ENCODE results near the gene FAM174C. TPM values are rescaled to one million over a fixed set of nuclear protein-coding genes. Genes with fewer than 3 reads are reported as not detected.
"Not testable (repeated sequence)": the region's sequence is repeated elsewhere in the genome, so short reads cannot be mapped to it uniquely, and the experiment has no call there.

FAM174C gene
- total RNA-seq, 1 experiment from 2014 or later = 59.4 TPM

- TF ChIP-seq, protein P1, sequence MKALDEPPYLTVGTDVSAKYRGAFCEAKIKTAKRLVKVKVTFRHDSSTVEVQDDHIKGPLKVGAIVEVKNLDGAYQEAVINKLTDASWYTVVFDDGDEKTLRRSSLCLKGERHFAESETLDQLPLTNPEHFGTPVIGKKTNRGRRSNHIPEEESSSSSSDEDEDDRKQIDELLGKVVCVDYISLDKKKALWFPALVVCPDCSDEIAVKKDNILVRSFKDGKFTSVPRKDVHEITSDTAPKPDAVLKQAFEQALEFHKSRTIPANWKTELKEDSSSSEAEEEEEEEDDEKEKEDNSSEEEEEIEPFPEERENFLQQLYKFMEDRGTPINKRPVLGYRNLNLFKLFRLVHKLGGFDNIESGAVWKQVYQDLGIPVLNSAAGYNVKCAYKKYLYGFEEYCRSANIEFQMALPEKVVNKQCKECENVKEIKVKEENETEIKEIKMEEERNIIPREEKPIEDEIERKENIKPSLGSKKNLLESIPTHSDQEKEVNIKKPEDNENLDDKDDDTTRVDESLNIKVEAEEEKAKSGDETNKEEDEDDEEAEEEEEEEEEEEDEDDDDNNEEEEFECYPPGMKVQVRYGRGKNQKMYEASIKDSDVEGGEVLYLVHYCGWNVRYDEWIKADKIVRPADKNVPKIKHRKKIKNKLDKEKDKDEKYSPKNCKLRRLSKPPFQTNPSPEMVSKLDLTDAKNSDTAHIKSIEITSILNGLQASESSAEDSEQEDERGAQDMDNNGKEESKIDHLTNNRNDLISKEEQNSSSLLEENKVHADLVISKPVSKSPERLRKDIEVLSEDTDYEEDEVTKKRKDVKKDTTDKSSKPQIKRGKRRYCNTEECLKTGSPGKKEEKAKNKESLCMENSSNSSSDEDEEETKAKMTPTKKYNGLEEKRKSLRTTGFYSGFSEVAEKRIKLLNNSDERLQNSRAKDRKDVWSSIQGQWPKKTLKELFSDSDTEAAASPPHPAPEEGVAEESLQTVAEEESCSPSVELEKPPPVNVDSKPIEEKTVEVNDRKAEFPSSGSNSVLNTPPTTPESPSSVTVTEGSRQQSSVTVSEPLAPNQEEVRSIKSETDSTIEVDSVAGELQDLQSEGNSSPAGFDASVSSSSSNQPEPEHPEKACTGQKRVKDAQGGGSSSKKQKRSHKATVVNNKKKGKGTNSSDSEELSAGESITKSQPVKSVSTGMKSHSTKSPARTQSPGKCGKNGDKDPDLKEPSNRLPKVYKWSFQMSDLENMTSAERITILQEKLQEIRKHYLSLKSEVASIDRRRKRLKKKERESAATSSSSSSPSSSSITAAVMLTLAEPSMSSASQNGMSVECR (CRISPR knock-in tag; IDR thresholded peaks at IDR 0.05; ENCODE audit: borderline replicate concordance) = 0 out of 2 replicates have a peak, but pooled peaks have one; percentile 62
- TF ChIP-seq PRRX2 (CRISPR knock-in tag; IDR thresholded peaks at IDR 0.05) = no peak
Measured at GRCh38 chr19:1243768-1244692, 31.3 kb upstream of the FAM174C start (continued).

DNA sequence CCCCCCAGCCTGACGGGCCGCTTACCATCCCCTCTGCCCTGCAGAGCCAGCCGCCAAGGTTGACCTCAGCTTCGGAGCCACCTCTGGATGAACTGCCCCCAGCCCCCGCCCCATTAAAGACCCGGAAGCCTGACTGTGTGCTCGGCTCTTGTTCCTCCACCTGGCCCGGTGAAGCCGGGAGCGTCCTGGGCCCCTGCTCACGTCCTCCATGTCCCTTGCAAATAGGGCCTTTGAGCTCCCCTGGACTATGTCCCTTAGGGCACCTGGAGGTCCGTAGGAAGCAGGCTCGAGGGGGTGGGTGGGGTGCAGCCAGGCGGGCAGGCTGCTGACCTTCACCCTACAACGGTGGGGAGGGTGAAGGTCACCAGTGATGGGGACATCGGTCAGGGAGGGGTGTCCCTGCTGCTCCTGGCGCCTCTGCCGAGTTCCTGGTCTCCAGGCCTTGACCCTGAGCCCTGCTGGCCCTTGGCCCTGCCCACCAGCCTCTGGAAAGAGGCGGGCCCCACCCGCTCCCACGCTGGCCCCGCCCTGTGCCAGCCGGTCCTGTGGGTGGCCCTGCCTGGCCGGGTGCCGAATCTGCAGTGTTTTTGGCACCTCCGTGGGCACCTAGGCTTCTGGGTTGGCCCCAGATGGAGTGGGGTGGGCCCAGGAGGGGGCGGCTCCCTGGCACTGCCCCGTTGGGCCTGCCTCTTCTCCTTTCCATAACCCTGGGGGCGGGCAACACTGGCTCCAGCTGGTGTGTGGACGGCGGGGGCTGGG, 30.5 kb upstream of the FAM174C start:
- H3K4me1 Mint-ChIP-seq = peaks cover 14% of the 10 kb centered on the region
- H3K27ac Mint-ChIP-seq = peak overlapping the region; percentile 80; the same call in 1 of the 2 replicates
- no peaks in the 10 kb centered on the region for H3K36me3 Mint-ChIP-seq
- no peaks in the 10 kb centered on the region for H3K9me3 Mint-ChIP-seq
- peaks cover 4% of the 10 kb centered on the region; the same call in 1 of the 2 replicates for H3K27me3 Mint-ChIP-seq (ENCODE audit: low read depth)
- ChIA-PET CTCF (interaction anchor here (0.5 to 9.7 kb wide), 78 partner anchors 8 to 995 kb away, joined by 3 to 648 read pairs (median 4); partner anchors contain the start of genes ARHGAP45, CIRBP, FAM174C and NDUFS7), POLR2A (interaction anchor here (0.5 to 3.4 kb wide), 11 partner anchors 8 to 779 kb away, joined by 3 to 37 read pairs (median 4); partner anchors contain the start of gene CIRBP)
- DNase-seq (ENCODE audit: low spot score) = no peak
- ATAC-seq = no peak
- H3K4me3 Mint-ChIP-seq = no peak overlapping the region
- no peak for TF ChIP-seq KAT7 (CRISPR knock-in tag; IDR thresholded peaks at IDR 0.05; ENCODE audit: borderline replicate concordance)
- TF ChIP-seq, protein P2, sequence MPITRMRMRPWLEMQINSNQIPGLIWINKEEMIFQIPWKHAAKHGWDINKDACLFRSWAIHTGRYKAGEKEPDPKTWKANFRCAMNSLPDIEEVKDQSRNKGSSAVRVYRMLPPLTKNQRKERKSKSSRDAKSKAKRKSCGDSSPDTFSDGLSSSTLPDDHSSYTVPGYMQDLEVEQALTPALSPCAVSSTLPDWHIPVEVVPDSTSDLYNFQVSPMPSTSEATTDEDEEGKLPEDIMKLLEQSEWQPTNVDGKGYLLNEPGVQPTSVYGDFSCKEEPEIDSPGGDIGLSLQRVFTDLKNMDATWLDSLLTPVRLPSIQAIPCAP (CRISPR knock-in tag; IDR thresholded peaks at IDR 0.05) = no peak
- peak; percentile 40; the same call in 1 of the 2 replicates for TF ChIP-seq GABPB1 (CRISPR knock-in tag; IDR thresholded peaks at IDR 0.05)
- TF ChIP-seq, protein P3, sequence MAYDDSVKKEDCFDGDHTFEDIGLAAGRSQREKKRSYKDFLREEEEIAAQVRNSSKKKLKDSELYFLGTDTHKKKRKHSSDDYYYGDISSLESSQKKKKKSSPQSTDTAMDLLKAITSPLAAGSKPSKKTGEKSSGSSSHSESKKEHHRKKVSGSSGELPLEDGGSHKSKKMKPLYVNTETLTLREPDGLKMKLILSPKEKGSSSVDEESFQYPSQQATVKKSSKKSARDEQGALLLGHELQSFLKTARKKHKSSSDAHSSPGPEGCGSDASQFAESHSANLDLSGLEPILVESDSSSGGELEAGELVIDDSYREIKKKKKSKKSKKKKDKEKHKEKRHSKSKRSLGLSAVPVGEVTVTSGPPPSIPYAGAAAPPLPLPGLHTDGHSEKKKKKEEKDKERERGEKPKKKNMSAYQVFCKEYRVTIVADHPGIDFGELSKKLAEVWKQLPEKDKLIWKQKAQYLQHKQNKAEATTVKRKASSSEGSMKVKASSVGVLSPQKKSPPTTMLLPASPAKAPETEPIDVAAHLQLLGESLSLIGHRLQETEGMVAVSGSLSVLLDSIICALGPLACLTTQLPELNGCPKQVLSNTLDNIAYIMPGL (CRISPR knock-in tag; IDR thresholded peaks at IDR 0.05) = no peak

DNA sequence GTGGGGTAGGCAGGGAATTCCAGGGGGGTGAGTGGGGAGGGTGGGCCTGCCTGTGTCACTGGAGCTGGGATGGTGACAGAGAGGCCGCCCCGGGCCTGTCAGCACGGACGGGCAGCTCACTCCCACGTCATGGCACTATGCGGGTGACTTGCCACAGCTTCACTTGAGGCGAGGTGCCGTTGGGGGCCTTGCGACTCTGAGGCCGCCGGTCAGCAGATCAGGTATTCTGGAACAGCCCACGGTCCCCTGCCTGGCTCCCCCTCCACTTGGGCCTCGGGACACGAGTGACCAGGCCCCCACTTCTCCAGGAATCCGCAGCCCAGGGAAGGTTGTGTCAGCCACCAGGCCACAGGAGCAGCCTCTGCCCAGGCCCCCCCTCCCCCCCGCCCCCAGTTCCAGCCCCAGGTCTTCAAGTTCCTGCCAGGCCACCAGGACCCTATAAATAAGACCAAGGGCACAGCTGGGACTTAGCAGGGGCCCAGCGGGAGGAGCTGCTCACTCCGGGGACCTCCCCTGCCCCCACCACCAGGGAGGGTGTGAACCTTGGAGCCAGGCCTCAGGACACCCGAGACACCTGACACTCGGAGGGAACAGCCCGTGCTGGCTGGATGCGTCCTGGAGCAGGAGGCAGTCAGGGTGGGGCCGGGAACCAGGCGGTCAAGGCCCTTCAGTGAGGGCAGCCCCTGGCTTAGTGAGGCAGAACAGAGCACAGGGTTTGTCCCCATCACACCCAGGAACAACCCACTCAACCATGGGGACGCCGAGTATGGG, 29.7 kb upstream of the FAM174C start:
- ChIA-PET POLR2A (interaction anchor here (3.3 to 3.4 kb wide), 2 partner anchors 20 to 24 kb away, joined by 37 read pairs; partner anchors contain the start of gene CIRBP), CTCF (interaction anchor here (0.6 to 9.7 kb wide), 6 partner anchors 16 to 261 kb away, joined by 3 to 648 read pairs (median 20); partner anchors contain the start of genes CIRBP, FAM174C and WDR18)
- TF ChIP-seq ESRRA (CRISPR knock-in tag; IDR thresholded peaks at IDR 0.05; ENCODE audit: borderline replicate concordance) (no peak), ZNF423 (CRISPR knock-in tag; IDR thresholded peaks at IDR 0.05) (0 out of 2 replicates have a peak, but pooled peaks have one; percentile 10)
- TF ChIP-seq, protein P4, sequence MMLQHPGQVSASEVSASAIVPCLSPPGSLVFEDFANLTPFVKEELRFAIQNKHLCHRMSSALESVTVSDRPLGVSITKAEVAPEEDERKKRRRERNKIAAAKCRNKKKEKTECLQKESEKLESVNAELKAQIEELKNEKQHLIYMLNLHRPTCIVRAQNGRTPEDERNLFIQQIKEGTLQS (CRISPR knock-in tag; conservative IDR thresholded peaks at IDR 0.05) = no peak
- TF ChIP-seq, protein P5, sequence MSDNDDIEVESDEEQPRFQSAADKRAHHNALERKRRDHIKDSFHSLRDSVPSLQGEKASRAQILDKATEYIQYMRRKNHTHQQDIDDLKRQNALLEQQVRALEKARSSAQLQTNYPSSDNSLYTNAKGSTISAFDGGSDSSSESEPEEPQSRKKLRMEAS (CRISPR knock-in tag; IDR thresholded peaks at IDR 0.05) = no peak
- peaks cover 4% of the 10 kb centered on the region; the same call in 1 of the 2 replicates for H3K27me3 Mint-ChIP-seq (ENCODE audit: low read depth)
- H3K4me3 Mint-ChIP-seq = no peak overlapping the region
- H3K9me3 Mint-ChIP-seq = no peaks in the 10 kb centered on the region
- H3K36me3 Mint-ChIP-seq = no peaks in the 10 kb centered on the region
- ATAC-seq (no peak), DNase-seq (ENCODE audit: low spot score) (peak; percentile 40)
- peaks cover 14% of the 10 kb centered on the region for H3K4me1 Mint-ChIP-seq
- no peak overlapping the region for H3K27ac Mint-ChIP-seq

DNA sequence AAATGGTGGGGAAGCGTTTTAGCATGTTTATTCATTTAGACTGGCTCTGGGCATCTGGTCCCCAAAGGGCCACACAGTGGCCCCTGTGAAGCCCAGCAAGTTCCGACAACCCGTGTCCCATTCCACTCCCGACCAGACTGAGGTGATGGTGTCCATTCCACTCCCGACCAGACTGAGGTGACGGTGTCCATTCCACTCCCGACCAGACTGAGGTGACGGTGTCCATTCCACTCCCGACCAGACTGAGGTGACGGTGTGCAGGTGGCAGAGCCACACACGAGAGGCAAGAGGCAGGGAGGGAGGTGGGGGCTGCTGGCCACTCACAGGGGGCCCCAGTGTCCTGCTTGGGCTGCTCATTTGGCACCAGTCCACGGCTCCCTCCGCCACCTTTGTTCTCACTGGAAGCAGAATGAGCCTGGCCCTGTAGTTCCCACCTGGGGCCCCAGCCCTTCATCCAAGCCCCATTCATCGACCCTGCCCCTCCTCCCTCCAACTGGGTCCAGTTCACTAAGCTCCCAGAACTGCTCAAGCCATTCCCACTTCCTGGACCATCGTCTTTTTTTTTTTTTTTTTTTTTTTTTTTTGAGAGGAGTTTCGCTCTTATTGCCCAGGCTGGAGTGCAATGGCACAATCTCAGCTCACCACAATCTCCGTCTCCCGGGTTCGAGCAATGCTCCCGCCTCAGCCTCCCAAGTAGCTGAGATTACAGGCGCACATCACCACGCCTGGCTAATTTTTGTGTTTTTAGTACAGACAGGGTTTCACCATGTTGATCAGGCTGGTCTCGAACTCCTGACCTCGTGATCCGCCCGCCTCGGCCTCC, 28.9 kb upstream of the FAM174C start:
- ATAC-seq; H3K27ac Mint-ChIP-seq; H3K27me3 Mint-ChIP-seq (ENCODE audit: low read depth); DNase-seq (ENCODE audit: low spot score); H3K4me3 Mint-ChIP-seq; H3K36me3 Mint-ChIP-seq; H3K9me3 Mint-ChIP-seq: not testable (repeated sequence)
- ChIA-PET CTCF (interaction anchor here (0.6 to 9.7 kb wide), 3 partner anchors 16 to 384 kb away, joined by 4 to 648 read pairs (median 4); partner anchors contain the start of gene CIRBP), POLR2A (interaction anchor here (0.6 to 3.4 kb wide), 4 partner anchors 13 to 649 kb away, joined by 4 to 37 read pairs (median 21); partner anchors contain the start of gene CIRBP)
- peaks cover 11% of the 10 kb centered on the region for H3K4me1 Mint-ChIP-seq

Data from WTC11 (cell line).